Gastrocnemius medialis (tissue), 4 donors: Measurements from ENCODE around the gene XPOT.

Experiments
- CTCF ChIP-seq, 5 experiments: fragments of 450-650 bp in 3 of 5; fragments of 200-600 bp in 2 of 5; sonication (generic) in 2 of 5; IDR thresholded peaks in 4 of 5; conservative IDR thresholded peaks in 1 of 5; 1 replicate in 4 of 5; 2 replicates in 1 of 5; pipeline ENCODE4 v1.5.1; 2016 to 2019; ENCODE audit warnings: antibody characterized with exemption in 5 of 5, mild to moderate bottlenecking in 3 of 5, moderate library complexity in 3 of 5
- POLR2A ChIP-seq, 2 donors: fragments of 450-650 bp; IDR thresholded peaks; one replicate each; pipeline ENCODE4 v1.6.1; 2017; ENCODE audit warnings: antibody characterized with exemption in 2 of 2, mild to moderate bottlenecking in 2 of 2, moderate library complexity in 2 of 2

GRCh38 chr12:64478661-64479060 is 74.5 kb downstream of the XPOT start:
- no peak for TF ChIP-seq CTCF (IDR thresholded peaks at IDR 0.05 in 4 of 5, conservative IDR thresholded peaks at IDR 0.05 in 1 of 5)
- no peak for TF ChIP-seq POLR2A (IDR thresholded peaks at IDR 0.05)
